IPS DF 4.7 (cell line): ENCODE measurements around the gene AIP.
"Not testable (repeated sequence)": the region's sequence is repeated elsewhere in the genome, so short reads cannot be mapped to it uniquely, and the experiment has no call there.

Experiments used
- DNase-seq: peaks from one replicate; pipeline ENCODE4 v3.0.0-alpha.2; 2013; ENCODE audit warnings: low spot score; ENCODE audit errors: extremely low read depth

The AIP gene

DNA sequence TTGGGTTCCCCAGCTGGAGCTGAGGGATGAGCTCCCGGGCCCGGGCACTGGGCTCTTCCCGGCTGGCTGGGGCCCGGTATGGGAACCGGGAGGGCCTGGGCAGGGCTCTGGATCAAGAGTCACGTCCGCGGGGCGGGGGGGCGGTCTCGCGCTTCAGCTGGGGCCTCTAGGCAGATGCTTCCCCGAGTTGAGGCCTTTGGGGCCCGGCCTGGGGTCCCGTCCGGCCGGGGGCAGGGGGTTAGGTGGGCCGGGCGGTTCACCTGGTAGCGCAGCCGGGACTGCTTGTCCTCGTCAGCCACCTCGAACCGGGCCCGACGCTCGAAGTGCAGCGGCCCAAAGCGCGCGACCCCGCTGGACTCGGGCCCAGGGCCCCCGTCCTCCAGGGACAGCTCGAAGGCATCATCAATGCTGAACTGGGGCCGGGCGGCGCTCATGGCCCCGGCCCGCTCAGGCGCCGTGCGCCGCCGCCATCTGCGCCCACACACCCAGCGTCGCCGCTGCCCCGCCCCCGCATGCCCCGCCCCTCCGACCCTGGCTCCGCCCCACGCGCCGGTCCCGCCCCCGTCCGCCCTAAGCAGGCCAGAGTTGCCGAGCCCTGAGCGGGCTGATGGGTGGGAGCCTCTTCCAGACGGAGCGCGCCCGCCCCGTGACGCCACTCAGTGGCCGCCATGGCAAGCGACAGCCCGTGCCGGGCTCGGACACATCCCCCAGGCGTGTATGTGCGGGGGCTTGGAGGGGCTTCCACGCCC lies 13.9 kb upstream of the AIP start, which contains the start of gene TMEM134:
Gene TMEM134 (minus strand): TSS at position 493 of the 749 bp plus-strand sequence. CDS start 59 bp downstream, at position 434.
- no peak for DNase-seq

DNA sequence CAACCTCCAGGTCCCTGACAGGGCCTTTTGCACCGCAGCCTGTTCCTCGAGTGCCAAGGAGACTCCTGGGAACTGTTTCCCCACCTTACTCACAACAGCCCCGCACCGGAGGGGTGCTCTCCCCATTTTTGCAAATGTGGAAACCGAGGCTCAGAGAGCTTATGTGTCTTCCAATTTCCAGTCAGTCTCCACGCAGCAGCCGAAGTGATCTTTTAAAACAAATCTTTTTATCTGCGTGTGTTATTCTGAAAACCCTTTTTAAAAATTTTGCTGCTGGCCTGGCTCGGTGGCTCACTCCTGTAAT lies 13.4 kb upstream of the AIP start:
- DNase-seq = no peak

DNA sequence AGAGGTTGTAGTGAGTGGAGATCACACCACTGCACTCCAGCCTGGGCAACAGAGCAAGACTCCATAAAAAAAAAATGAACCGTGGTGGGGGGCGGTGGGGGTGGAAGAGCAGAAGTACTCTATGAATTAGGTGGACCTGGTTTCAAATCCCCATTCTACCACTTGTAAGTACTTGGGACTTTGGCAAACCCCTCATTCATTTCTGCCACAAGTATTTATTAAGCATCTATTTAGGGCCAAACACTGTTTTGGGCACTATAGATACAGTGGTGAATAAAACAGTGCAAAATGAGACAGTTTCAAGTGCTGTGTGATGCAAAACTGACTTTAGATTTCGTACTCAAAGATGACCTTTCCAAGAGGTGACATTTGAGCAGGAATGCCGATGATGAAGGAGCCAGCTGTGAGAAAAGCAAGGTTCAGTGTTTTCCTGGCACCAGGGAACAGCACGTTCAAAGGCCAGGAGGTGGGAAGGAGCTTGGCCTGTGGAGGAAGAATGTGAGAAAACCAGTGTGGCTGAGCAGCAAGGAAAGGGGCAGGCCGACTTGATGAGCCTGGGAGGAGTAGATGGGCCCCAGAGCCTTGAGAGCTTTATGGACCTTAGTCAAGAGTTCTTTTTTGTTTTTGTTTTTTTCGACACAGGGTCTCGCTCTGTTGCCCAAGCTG lies 12.4 kb upstream of the AIP start:
- DNase-seq = no peak

DNA sequence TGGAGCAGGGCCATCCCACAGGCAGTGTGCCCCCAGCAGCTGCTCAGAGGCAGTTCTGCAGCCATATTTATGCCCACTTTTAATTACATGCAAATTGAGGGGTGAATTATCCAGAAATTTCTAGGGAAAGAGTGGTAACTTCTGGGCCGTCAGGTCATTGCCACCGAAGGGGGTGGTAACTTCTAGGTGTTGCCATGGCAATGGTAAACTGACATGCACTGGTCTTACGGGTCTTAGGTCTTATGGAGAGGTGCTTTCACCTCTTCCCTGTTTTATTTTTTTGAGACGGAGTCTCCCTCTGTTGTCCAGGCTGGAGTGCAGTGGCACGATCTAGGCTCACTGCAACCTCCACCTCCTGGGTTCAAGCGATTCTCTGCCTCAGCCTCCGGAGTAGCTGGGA lies 9.9 kb upstream of the AIP start:
- no peak for DNase-seq

DNA sequence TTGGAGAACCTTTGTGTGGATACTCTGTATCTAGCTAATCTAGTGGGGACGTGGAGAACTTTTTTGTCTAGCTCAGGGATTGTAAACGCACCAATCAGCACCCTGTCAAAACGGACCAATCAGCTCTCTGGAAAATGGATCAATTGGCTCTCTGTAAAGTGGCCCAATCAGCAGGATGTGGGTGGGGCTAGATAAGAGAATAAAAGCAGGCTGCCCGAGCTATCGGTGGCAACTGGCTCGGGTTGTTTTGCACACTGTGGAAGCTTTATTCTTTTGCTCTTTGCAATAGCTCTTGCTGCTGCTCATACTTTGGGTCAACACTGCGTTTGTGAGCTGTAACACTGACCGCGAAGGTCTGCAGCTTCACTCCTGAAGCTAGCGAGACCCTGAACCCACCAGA lies 6.1 kb upstream of the AIP start:
- DNase-seq = not testable (repeated sequence)

DNA sequence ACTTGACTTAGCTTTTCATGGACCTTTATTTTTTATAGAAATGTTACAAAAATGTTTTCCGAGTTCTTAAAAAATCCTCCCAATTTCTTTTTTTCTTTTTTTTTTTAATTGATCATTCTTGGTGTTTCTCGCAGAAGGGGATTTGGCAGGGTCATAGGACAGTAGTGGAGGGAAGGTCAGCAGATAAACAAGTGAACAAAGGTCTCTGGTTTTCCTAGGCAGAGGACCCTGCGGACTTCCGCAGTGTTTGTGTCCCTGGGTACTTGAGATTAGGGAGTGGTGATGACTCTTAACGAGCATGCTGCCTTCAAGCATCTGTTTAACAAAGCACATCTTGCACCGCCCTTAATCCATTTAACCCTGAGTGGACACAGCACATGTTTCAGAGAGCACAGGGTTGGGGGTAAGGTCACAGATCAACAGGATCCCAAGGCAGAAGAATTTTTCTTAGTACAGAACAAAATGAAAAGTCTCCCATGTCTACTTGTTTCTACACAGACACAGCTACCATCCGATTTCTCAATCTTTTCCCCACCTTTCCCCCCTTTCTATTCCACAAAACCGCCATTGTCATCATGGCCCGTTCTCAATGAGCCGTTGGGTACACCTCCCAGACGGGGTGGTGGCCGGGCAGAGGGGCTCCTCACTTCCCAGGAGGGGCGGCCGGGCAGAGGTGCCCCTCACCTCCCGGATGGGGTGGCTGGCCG lies 5.3 kb upstream of the AIP start:
- not testable (repeated sequence) for DNase-seq

DNA sequence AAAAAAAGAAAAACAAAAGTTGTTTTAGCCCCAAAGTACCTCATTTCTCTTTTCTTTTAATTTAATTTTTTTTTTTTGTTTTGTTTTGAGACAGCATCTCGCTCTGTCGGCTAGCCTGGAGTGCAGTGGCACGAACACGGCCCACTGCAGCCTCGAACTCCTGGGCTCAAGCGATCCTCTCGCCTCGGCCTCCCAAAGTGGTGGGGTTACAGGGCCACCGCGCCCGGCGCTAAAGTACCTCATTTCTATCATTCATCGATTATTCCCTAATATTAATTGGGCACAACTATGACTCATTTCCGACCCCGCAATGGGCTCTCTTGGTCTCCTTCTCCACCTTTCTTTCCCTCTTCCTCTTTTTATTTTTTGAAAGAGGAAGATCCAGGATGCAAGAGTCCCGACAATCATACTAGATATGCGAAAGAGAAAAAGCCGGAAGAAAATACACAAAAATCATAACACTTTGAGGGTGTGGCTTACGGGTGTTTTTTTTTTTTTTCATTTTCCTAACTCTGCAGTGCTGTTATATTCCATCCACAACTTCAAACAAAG lies 475 bp upstream of the AIP start:
- DNase-seq = no peak

DNA sequence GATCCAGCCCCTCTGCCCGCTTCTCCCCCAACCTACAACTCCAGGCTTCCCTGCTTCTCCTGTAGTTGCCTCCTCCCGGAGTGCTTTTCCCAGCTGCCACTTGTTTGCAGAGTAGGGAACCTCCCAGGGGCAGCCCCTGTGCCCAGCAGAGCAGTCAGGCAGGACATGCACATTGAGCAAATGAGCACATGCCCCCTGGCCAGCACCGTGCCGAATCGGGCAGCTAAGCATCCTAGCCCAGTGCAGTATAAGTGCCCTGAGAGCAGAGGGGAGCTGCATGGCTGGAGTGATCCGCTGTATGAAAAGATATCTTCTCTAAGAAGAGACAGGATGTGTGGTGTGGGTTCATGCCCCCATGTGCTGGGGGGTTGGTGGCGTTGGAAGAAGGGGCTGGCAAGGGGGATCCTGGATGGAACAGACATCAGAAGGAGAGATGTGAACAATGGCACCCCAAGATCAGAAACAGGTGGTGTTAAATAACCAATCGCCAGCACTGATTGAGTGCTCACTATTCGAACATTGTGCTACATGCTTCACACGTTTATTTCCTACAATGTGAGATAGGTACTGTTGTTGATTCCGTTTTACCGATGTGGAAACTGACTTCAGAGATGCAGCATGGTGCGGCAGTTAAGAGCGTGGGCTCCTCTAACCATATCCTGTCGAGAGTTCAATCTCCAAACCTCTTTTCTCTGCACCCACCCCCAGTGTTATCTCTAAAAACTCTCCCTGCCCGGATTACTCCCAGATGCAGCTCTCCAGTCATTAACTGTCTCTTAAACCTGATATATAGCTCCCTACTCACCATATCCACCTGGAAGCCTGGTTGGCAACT lies 1.2 kb downstream of the AIP start:
- no peak for DNase-seq

DNA sequence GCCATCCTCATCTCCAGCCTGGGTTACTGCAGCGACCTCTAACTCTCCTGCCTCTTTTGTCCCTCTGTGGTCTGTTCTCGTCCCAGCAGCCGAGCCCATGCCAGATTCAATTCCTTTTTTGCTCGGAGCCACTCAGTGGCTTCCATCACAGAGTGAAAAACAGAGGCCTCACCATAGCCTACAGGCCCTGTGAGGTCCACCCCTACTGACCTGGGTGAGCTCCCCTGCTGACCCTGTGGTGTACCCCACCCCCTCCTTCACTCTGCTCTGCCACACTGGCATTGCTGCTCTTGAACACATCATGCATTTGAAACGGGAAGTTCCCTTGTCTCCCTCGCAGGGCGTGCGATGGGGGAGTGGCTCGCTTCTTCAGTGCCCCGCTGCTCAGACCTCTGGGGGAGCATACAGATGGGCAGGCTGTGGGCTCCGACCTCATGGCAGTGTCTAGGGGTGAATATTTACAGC lies 2.1 kb downstream of the AIP start:
- no peak for DNase-seq

DNA sequence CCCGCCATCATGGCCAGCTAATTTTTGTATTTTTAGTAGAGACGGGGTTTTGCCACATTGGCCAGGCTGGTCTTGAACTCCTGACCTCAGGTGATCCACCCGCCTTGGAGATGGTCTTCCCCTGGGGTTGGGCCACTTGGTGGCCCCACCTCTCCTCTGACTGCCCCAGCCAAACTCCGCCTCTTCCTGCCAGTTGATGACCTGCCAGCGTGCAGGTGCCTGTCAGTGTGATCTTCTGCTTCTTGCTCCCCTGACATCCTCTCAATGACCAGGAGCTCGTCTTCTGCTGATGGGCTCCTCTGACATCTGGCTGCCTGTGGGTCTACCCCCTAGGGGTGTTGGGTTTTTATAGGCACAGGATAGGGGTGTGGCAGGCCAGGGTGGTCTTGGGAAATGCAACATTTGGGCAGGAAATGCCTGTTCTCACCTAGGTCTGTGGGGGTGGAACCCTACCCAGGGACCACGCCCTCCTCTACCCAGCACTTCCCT lies 3.1 kb downstream of the AIP start:
- DNase-seq = not testable (repeated sequence)

DNA sequence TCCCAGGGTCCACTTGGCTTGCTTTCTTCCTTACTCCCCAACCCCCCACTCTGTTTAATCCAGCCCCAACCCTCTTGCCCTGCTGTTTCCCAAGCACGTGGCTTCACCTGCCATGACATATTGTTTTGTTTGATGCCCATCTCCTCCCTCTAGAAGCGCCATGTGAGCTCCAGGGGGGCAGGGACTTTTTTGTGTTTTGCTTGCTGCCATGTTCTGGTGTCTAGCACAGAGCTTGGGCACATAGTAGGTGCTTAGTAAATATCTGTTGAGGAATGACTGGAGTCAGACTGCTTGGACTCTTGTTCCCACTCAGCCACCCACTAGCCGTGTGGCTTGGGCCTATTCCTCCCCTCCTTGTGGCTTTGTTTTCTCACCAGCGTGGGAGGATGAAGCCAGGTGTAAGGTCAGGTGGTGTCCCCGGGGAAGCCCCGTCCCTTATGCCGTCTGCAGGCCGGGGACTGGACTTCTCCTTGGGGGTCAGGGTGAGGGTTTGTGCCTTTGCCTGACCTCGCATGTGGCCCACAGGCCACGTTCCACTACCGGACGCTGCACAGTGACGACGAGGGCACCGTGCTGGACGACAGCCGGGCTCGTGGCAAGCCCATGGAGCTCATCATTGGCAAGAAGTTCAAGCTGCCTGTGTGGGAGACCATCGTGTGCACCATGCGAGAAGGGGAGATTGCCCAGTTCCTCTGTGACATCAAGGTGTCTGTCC lies 3.8 kb downstream of the AIP start:
- DNase-seq = no peak

DNA sequence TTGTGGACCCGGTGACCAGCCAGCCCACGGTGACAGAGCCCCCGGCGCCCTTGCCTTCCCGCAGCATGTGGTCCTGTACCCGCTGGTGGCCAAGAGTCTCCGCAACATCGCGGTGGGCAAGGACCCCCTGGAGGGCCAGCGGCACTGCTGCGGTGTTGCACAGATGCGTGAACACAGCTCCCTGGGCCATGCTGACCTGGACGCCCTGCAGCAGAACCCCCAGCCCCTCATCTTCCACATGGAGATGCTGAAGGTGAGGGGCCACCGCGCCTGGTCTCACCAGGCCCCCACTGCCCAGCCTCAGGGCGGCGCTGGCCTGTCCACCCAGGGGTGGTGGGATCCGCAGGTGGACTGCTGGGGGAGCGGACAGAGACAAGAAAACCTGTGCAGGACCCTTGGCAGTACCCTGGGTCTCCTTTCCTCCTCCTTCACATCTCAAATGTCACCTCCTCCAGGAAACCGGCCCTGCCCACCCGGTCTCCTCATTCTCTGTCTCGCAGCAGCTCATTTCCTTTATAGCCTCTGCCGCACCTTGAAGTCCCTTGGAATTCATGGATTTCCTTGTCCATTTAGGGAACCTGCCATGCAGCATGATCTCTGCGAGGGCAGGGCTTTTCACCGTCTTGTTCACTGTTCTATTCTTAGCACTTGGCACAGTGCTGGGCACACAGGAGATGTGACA lies 6.5 kb downstream of the AIP start:
- no peak for DNase-seq

DNA sequence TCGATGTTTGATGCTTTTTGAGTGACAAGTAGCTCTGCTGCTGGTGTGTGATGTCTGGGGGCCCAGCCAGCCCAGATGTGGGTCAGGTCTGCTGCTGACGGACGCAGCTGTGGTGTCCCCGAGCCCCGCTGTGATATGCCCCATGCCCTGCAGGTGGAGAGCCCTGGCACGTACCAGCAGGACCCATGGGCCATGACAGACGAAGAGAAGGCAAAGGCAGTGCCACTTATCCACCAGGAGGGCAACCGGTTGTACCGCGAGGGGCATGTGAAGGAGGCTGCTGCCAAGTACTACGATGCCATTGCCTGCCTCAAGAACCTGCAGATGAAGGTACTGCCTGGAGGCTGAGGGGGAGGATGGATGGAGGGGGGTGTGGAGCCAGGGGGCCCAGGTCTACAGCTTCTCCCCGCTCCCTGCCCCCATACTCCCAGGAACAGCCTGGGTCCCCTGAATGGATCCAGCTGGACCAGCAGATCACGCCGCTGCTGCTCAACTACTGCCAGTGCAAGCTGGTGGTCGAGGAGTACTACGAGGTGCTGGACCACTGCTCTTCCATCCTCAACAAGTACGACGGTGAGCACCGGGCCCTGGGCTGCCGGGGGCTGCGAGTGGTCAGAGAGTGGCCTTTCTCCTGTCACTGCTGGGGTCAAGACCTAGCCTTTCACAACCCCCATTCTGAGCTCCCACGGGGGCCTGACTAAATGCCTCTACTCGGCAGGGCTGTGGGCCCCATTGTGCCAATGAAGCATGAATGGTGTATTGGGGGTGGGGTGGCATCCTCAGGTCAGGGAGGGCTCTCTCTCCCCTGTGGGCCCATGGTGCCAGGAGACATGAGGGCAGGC lies 7.3 kb downstream of the AIP start:
- no peak for DNase-seq

DNA sequence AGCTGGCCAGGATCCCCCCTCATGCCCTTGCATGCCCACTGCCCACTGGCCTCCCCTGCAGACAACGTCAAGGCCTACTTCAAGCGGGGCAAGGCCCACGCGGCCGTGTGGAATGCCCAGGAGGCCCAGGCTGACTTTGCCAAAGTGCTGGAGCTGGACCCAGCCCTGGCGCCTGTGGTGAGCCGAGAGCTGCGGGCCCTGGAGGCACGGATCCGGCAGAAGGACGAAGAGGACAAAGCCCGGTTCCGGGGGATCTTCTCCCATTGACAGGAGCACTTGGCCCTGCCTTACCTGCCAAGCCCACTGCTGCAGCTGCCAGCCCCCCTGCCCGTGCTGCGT lies 7.9 kb downstream of the AIP start:
- DNase-seq = no peak

DNA sequence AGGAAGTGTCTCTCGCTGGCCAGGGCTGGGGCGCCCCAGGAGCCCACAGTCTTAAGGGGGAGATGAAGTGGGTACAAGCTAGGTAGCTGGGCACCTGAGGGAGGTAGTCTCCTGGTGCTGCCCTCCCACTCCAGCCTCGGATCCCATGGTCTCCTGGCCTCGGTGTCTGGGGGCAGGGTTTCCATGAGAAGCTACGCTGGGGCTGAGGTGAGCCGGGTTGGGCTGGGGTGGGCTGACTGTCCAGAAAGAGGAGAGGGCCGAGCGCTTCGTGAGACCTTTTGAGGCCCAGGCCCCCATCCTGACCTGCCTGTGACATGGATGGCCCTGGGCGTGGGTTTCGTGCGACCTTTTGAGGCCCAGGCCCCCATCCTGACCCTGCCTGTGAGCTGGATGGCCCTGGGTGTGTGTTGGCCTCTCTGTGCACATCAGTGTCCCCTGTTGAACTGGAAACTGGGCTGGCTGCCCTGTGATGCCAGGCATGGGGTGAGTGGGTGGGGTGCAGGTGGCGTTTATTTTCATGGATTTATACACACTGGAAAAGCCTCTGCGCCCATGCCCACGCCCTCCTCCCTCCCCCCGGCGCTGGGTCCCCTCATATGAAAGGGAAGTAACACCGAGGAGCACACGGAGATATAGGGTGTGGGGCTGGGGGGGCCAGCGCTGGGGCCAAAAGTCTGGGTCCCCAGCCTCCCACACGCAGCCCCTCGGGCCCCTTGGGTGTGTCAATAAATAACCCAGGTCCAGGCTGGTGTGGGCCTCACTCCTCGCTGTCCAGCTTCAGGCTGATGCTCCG lies 8.6 kb downstream of the AIP start:
- DNase-seq = no peak

DNA sequence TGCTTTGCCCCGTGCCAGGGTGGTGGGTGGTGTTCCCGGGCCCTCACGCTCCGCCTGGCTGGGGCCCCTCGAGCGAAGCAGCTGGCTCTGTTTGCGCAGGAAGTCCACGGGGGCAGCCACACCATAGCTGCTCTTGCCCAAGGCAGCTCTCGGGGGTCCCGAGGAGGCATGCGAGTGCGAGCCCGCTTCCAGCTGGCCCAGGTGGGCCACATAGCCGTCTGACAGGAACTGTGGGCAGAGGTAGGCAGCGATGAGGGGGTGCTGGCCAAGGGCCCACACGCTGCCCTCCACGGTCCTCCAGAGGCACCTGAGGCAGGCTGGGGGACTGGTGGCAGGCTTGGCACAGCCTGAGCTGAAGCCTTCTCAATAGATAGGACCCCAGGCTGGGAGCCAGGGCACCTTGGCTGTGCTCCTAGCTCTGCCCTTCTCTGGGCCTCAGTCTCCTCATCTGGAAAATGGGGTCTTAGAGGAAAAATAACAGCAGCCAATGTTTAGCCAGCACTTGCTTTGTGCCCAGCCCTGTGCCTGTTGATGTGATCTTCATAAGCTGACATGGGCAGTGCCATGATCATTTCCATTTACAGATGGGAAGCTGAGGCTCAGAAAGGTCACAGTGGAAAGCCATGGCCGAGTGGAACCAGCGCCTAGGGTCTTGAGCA lies 9.4 kb downstream of the AIP start:
- no peak for DNase-seq

DNA sequence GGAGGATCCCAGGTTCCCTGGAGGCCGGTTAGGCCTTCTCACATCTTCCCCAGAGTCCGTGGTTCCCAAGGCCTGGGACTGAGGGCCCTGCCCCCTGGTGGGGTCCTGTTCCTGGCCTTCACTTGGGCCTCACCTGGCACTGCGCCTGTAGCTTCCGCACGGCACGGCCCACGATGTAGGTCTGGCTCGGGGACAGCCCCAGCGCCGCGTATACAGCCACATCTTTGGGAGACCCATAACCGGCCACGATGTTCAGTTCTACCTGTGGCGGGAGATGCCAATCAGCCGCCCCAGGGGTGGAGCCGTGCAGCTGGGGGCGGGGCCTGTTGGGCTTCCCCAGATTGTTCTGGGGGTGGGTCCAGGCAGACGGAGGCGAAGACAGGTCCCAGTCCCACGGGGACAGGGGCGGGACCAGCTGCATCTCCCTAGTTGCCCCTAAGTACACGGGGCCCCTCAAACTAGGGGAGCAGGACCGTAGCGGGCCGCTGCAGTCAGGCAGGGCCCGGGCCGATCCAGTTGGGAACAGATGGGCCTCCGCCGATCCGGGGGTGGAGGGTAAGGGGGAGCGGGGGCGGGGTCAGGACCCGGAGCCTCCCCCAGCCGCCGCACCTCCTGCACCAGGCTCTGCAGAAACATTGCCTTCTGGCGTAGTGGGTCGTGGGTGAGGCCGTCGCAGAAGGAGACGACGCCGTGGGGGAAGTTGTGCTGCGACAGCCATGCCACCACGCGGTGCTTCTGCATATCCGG lies 10.1 kb downstream of the AIP start:
- no peak for DNase-seq
